ENCODE measurements around the gene YARS2. TPM values are rescaled to one million over a fixed set of nuclear protein-coding genes. Genes with fewer than 3 reads are reported as not detected.
A peak's percentile ranks its signal among the peaks of the same experiment; 100 is the strongest.

YARS2 gene
- polyA plus RNA-seq, 1 donor from 2014 or later: 25.6 TPM

DNA sequence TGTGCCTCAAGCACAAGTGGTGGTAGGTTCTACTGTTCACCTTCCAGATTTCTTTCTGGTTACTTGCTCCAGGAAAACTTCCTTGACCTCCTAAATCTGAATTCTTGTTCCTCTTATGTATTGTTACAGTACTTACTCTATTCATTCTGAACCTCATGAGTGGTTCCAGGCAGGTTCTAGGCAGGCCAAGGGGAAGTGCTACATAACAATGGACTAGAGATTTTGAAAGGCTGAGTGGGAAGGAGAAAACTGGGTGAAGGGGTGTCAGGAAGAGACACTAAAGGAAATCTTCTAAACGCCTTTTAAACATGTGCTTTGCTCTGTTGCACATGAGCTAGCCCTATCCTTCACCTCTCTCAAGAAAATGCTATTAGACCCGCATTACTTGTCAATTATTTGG is 1.6 kb downstream of the YARS2 start:
- no peak overlapping the region for H3K27ac ChIP-seq (ENCODE audit: low read length)
- H3K79me2 ChIP-seq (replicated peaks; ENCODE audit: insufficient read depth, low read length): peaks cover 28% of the 10 kb centered on the region
- H3K9me3 ChIP-seq (ENCODE audit: low read length): no peaks in the 10 kb centered on the region
- H3K36me3 ChIP-seq (ENCODE audit: insufficient read depth, low read length): peaks cover 7% of the 10 kb centered on the region
- H3F3A ChIP-seq (ENCODE audit: insufficient read depth, low read length, poor library complexity, severe bottlenecking): no peaks in the 10 kb centered on the region
- H3K9me2 ChIP-seq (ENCODE audit: insufficient read depth, low read length): no peaks in the 10 kb centered on the region
- H3K4me3 ChIP-seq (ENCODE audit: low read length): peak overlapping the region; percentile 88
- H3K4me2 ChIP-seq (ENCODE audit: low read length): peak overlapping the region; percentile 81
- H2AFZ ChIP-seq (ENCODE audit: low read depth, low read length): no peak overlapping the region
- H3K9ac ChIP-seq (ENCODE audit: low read length): no peak overlapping the region
- no peak for TF ChIP-seq RAD21 (conservative IDR thresholded peaks at IDR 0.05)
- TF ChIP-seq SMC3 (conservative IDR thresholded peaks at IDR 0.05; ENCODE audit: poor library complexity): no peak
- no peak for TF ChIP-seq TAF1 (IDR thresholded peaks at IDR 0.05; ENCODE audit: low read depth)
- TF ChIP-seq EZH2 (IDR thresholded peaks at IDR 0.05; ENCODE audit: borderline replicate concordance, insufficient read depth, low read length, poor library complexity, severe bottlenecking): no peak
- TF ChIP-seq MXI1 (conservative IDR thresholded peaks at IDR 0.05; ENCODE audit: poor library complexity, severe bottlenecking): no peak
- TF ChIP-seq, protein P1, sequence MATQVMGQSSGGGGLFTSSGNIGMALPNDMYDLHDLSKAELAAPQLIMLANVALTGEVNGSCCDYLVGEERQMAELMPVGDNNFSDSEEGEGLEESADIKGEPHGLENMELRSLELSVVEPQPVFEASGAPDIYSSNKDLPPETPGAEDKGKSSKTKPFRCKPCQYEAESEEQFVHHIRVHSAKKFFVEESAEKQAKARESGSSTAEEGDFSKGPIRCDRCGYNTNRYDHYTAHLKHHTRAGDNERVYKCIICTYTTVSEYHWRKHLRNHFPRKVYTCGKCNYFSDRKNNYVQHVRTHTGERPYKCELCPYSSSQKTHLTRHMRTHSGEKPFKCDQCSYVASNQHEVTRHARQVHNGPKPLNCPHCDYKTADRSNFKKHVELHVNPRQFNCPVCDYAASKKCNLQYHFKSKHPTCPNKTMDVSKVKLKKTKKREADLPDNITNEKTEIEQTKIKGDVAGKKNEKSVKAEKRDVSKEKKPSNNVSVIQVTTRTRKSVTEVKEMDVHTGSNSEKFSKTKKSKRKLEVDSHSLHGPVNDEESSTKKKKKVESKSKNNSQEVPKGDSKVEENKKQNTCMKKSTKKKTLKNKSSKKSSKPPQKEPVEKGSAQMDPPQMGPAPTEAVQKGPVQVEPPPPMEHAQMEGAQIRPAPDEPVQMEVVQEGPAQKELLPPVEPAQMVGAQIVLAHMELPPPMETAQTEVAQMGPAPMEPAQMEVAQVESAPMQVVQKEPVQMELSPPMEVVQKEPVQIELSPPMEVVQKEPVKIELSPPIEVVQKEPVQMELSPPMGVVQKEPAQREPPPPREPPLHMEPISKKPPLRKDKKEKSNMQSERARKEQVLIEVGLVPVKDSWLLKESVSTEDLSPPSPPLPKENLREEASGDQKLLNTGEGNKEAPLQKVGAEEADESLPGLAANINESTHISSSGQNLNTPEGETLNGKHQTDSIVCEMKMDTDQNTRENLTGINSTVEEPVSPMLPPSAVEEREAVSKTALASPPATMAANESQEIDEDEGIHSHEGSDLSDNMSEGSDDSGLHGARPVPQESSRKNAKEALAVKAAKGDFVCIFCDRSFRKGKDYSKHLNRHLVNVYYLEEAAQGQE (IDR thresholded peaks at IDR 0.05; ENCODE audit: borderline replicate concordance): no peak
- TF ChIP-seq POLR2AphosphoS5 (IDR thresholded peaks at IDR 0.05): no peak
- TF ChIP-seq, protein P2, sequence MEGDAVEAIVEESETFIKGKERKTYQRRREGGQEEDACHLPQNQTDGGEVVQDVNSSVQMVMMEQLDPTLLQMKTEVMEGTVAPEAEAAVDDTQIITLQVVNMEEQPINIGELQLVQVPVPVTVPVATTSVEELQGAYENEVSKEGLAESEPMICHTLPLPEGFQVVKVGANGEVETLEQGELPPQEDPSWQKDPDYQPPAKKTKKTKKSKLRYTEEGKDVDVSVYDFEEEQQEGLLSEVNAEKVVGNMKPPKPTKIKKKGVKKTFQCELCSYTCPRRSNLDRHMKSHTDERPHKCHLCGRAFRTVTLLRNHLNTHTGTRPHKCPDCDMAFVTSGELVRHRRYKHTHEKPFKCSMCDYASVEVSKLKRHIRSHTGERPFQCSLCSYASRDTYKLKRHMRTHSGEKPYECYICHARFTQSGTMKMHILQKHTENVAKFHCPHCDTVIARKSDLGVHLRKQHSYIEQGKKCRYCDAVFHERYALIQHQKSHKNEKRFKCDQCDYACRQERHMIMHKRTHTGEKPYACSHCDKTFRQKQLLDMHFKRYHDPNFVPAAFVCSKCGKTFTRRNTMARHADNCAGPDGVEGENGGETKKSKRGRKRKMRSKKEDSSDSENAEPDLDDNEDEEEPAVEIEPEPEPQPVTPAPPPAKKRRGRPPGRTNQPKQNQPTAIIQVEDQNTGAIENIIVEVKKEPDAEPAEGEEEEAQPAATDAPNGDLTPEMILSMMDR (IDR thresholded peaks at IDR 0.05; ENCODE audit: poor library complexity, severe bottlenecking): no peak
- TF ChIP-seq EP300 (conservative IDR thresholded peaks at IDR 0.05; ENCODE audit: poor library complexity, severe bottlenecking): no peak
- H4K20me1 ChIP-seq (ENCODE audit: insufficient read depth): no peaks in the 10 kb centered on the region
- no peaks in the 10 kb centered on the region for H3K27me3 ChIP-seq (ENCODE audit: insufficient read depth, low read depth, low read length)

DNA sequence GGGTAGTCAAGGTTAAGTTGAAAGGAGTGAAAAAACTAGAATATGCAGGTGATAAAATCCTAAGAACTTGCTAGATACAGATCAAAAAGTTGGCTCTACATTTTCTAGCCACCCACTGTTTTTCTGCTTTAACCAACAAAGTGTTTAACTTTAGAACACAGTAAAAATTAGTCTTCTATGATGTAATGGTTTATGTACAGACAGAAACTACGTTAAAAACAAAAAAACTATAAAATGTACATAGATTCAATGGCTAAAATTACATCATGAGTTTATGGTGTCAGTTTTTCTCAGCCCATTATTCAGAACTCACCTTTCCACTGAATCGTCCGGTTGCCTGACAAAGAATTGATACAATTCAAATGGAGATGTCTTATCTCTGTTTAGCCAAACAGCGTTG is 2.1 kb downstream of the YARS2 start:
- H3K9ac ChIP-seq (ENCODE audit: low read length): no peak overlapping the region

More for the DNA sequence above, 2.1 kb downstream of the YARS2 start:
- peak overlapping the region; percentile 81 for H3K4me2 ChIP-seq (ENCODE audit: low read length)
- no peaks in the 10 kb centered on the region for H3K9me2 ChIP-seq (ENCODE audit: insufficient read depth, low read length)
- peak overlapping the region; percentile 88 for H3K4me3 ChIP-seq (ENCODE audit: low read length)
- peaks cover 28% of the 10 kb centered on the region for H3K79me2 ChIP-seq (replicated peaks; ENCODE audit: insufficient read depth, low read length)
- H2AFZ ChIP-seq (ENCODE audit: low read depth, low read length): no peak overlapping the region
- no peak overlapping the region for H3K27ac ChIP-seq (ENCODE audit: low read length)
- peaks cover 7% of the 10 kb centered on the region for H3K36me3 ChIP-seq (ENCODE audit: insufficient read depth, low read length)
- H3F3A ChIP-seq (ENCODE audit: insufficient read depth, low read length, poor library complexity, severe bottlenecking): no peaks in the 10 kb centered on the region
- no peaks in the 10 kb centered on the region for H3K27me3 ChIP-seq (ENCODE audit: insufficient read depth, low read depth, low read length)
- H4K20me1 ChIP-seq (ENCODE audit: insufficient read depth): no peaks in the 10 kb centered on the region
- no peaks in the 10 kb centered on the region for H3K9me3 ChIP-seq (ENCODE audit: low read length)
- no peak for TF ChIP-seq EP300 (conservative IDR thresholded peaks at IDR 0.05; ENCODE audit: poor library complexity, severe bottlenecking)
- TF ChIP-seq, protein P2 (IDR thresholded peaks at IDR 0.05; ENCODE audit: poor library complexity, severe bottlenecking): no peak
- no peak for TF ChIP-seq POLR2AphosphoS5 (IDR thresholded peaks at IDR 0.05)
- TF ChIP-seq, protein P1 (IDR thresholded peaks at IDR 0.05; ENCODE audit: borderline replicate concordance): no peak
- TF ChIP-seq EZH2 (IDR thresholded peaks at IDR 0.05; ENCODE audit: borderline replicate concordance, insufficient read depth, low read length, poor library complexity, severe bottlenecking): no peak
- TF ChIP-seq TAF1 (IDR thresholded peaks at IDR 0.05; ENCODE audit: low read depth): no peak
- TF ChIP-seq RAD21 (conservative IDR thresholded peaks at IDR 0.05): no peak
- TF ChIP-seq MXI1 (conservative IDR thresholded peaks at IDR 0.05; ENCODE audit: poor library complexity, severe bottlenecking): no peak
- no peak for TF ChIP-seq SMC3 (conservative IDR thresholded peaks at IDR 0.05; ENCODE audit: poor library complexity)
